ENCODE measurements around the gene MAGEA2B.
"Not testable (repeated sequence)": the region's sequence is repeated elsewhere in the genome, so short reads cannot be mapped to it uniquely, and the experiment has no call there.

The MAGEA2B gene

GRCh38 chrX:152713815-152714787 is at the start of gene MAGEA2B:
Gene MAGEA2B (plus strand): TSS chrX:152714628. CDS start chrX:152717107, 2,479 bp downstream.
- in situ Hi-C loops (cut with MboI; ENCODE audit: low sequenced_read_pairs): not testable (repeated sequence)

- in situ Hi-C loops (cut with MboI; ENCODE audit: low sequenced_read_pairs): no loop called here
These were observed 40.3 kb upstream of the MAGEA2B start for GRCh38 chrX:152674135-152674534.

- in situ Hi-C loops (cut with MboI; ENCODE audit: low sequenced_read_pairs): not testable (repeated sequence)
These were observed 39.8 kb upstream of the MAGEA2B start for GRCh38 chrX:152674652-152675051.

GRCh38 chrX:152681012-152681411 is 33.4 kb upstream of the MAGEA2B start:
- in situ Hi-C loops (cut with MboI; ENCODE audit: low sequenced_read_pairs): not testable (repeated sequence)

GRCh38 chrX:152697952-152698931 is 16.2 kb upstream of the MAGEA2B start, which contains the start of gene MAGEA3:
Gene MAGEA3 (plus strand): TSS chrX:152698794. CDS start chrX:152700833, 2,039 bp downstream.
- in situ Hi-C loops (cut with MboI; ENCODE audit: low sequenced_read_pairs): not testable (repeated sequence)

GRCh38 chrX:152700390-152700789 is 14.0 kb upstream of the MAGEA2B start:
- in situ Hi-C loops (cut with MboI; ENCODE audit: low sequenced_read_pairs): not testable (repeated sequence)

- in situ Hi-C loops (cut with MboI; ENCODE audit: low sequenced_read_pairs): not testable (repeated sequence)
These were observed 7.9 kb upstream of the MAGEA2B start for GRCh38 chrX:152706500-152706899.

- in situ Hi-C loops (cut with MboI; ENCODE audit: low sequenced_read_pairs): not testable (repeated sequence)
These were observed 5.3 kb upstream of the MAGEA2B start, which contains the start of gene CSAG2 for GRCh38 chrX:152709173-152709572. Gene CSAG2 (minus strand): TSS chrX:152709273. CDS start chrX:152709112, 161 bp downstream.

- in situ Hi-C loops (cut with MboI; ENCODE audit: low sequenced_read_pairs): not testable (repeated sequence)
These were observed 1.2 kb upstream of the MAGEA2B start for GRCh38 chrX:152713195-152713594.

GRCh38 chrX:152725409-152725808 is 11.0 kb downstream of the MAGEA2B start:
- in situ Hi-C loops (cut with MboI; ENCODE audit: low sequenced_read_pairs): no loop called here

- in situ Hi-C loops (cut with MboI; ENCODE audit: low sequenced_read_pairs): no loop called here
These were observed 19.0 kb downstream of the MAGEA2B start, which contains the start of the genes CSAG1 and MAGEA12 for GRCh38 chrX:152733261-152733975. Gene CSAG1 (minus strand): TSS chrX:152733721. CDS start chrX:152732460, 1,261 bp downstream. Gene MAGEA12 (plus strand): TSS chrX:152733757. CDS start chrX:152736162, 2,405 bp downstream.

- in situ Hi-C loops (cut with MboI; ENCODE audit: low sequenced_read_pairs): not testable (repeated sequence)
These were observed 19.9 kb downstream of the MAGEA2B start for GRCh38 chrX:152734143-152734858.

- in situ Hi-C loops (cut with MboI; ENCODE audit: low sequenced_read_pairs): no loop called here
These were observed 20.7 kb downstream of the MAGEA2B start for GRCh38 chrX:152735101-152735500.

- in situ Hi-C loops (cut with MboI; ENCODE audit: low sequenced_read_pairs): no loop called here
These were observed 21.6 kb downstream of the MAGEA2B start for GRCh38 chrX:152735860-152736511.

- in situ Hi-C loops (cut with MboI; ENCODE audit: low sequenced_read_pairs): not testable (repeated sequence)
These were observed 22.1 kb downstream of the MAGEA2B start for GRCh38 chrX:152736528-152736927.

- in situ Hi-C loops (cut with MboI; ENCODE audit: low sequenced_read_pairs): no loop called here
These were observed 24.1 kb downstream of the MAGEA2B start for GRCh38 chrX:152738560-152738959.

GRCh38 chrX:152753686-152754650 is 39.5 kb downstream of the MAGEA2B start, which contains the start of gene MAGEA2:
Gene MAGEA2 (minus strand): TSS chrX:152753842. CDS start chrX:152751363, 2,479 bp downstream.
- in situ Hi-C loops (cut with MboI; ENCODE audit: low sequenced_read_pairs): not testable (repeated sequence)

All from HL-60/S4 (cell line).